OCI-LY1 (cell line): Measurements from ENCODE around the gene MINDY4.

ENCODE experiments used
- CTCF ChIP-seq: fragments of 200-600 bp; sonication (generic), shearing (Covaris generic); IDR thresholded peaks from 2 replicates; pipeline ENCODE4 v1.5.1; 2017; ENCODE audit warnings: mild to moderate bottlenecking, antibody characterized with exemption, low read length, moderate library complexity, mixed read lengths
- EZH2 ChIP-seq: fragments of 200-600 bp; sonication (generic), shearing (Covaris generic); IDR thresholded peaks from 2 replicates; pipeline ENCODE4 v1.8.0; 2017; ENCODE audit warnings: borderline replicate concordance, mixed run types, mild to moderate bottlenecking, antibody characterized with exemption, low read length, moderate library complexity, mixed read lengths

GRCh38 chr7:30859940-30860496, 88.8 kb downstream of the MINDY4 start:
- TF ChIP-seq EZH2 (no peak), CTCF (no peak)
